Body of pancreas (tissue), 4 donors: Measurements from ENCODE around the gene IGFBP6. TPM values are rescaled to one million over a fixed set of nuclear protein-coding genes. Genes with fewer than 3 reads are reported as not detected.

Source experiments
- ATAC-seq: fragments of 150-250 bp; one replicate; pipeline ENCODE4 v1.9.1; 2016
- DNase-seq, 4 donors: peaks; one replicate each; pipeline ENCODE4 v3.0.0-alpha.2; 2019
- H3K27ac ChIP-seq, 4 donors: fragments of 200-600 bp; sonication (generic); 1 replicate in 3 of 4; 2 replicates in 1 of 4; pipeline versions ENCODE4 v1.5.1 to v1.6.1; 2016 to 2019; ENCODE audit warnings: mild to moderate bottlenecking in 1 of 4, mixed read lengths in 1 of 4, moderate library complexity in 1 of 4
- H3K27me3 ChIP-seq, 2 donors: fragments of 200-600 bp; sonication (generic); one replicate each; pipeline ENCODE4 v1.6.0; 2016; ENCODE audit warnings: mild to moderate bottlenecking in 1 of 2
- H3K36me3 ChIP-seq, 2 donors: fragments of 200-600 bp; sonication (generic); replicated peaks in 1 of 2; 2 replicates each; pipeline ENCODE4 v1.5.1; 2016; ENCODE audit warnings: low read depth in 2 of 2; ENCODE audit not compliant: insufficient read depth in 1 of 2
- H3K4me1 ChIP-seq: fragments of 200-600 bp; sonication (generic); one replicate; pipeline ENCODE4 v1.6.0; 2016
- H3K4me3 ChIP-seq, 2 donors: fragments of 200-600 bp; sonication (generic); 1 replicate in 1 of 2; 2 replicates in 1 of 2; pipeline ENCODE4 v1.5.1; 2016 to 2019
- H3K9me3 ChIP-seq, 3 donors: fragments of 200-600 bp; sonication (generic); 1 replicate in 2 of 3; 2 replicates in 1 of 3; pipeline ENCODE4 v1.5.1; 2016
- POLR2A ChIP-seq, 3 donors: fragments of 450-650 bp; IDR thresholded peaks; one replicate each; pipeline ENCODE4 v1.6.1; 2016; ENCODE audit warnings: antibody characterized with exemption in 3 of 3, mild to moderate bottlenecking in 2 of 3
- WGBS, 2 donors: methylation state at CpG; one replicate each; pipeline ENCODE4 v1.1.5; 2017; 5-methylcytosine and 5-hydroxymethylcytosine counted together
- intact Hi-C: fragments of 100-400 bp; cut with DNase I; formaldehyde crosslinking; loops from one replicate; pipeline ENCODE4 v1.15.1; 2023
- total RNA-seq, 2 donors: library from RNA; depleted of rRNA; stranded (reverse); fragments of >200 nt; gene quantifications; one replicate each; pipeline ENCODE4 v1.1.0, GENCODE V29; 2016
- TF ChIP-seq, protein P1 (sequence below), 7 experiments: fragments of 450-650 bp in 4 of 7; fragments of 200-600 bp in 3 of 7; sonication (generic) in 3 of 7; IDR thresholded peaks; one replicate each; pipeline ENCODE4 v1.5.1; 2016 to 2019; ENCODE audit warnings: antibody characterized with exemption in 7 of 7

Gene IGFBP6, protein sequence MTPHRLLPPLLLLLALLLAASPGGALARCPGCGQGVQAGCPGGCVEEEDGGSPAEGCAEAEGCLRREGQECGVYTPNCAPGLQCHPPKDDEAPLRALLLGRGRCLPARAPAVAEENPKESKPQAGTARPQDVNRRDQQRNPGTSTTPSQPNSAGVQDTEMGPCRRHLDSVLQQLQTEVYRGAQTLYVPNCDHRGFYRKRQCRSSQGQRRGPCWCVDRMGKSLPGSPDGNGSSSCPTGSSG
- 100 to 1,000 TPM; 154 to 204 TPM for total RNA-seq

GRCh38 chr12:53097564-53098353 lies at the start of gene IGFBP6:
TSS of gene IGFBP6 (plus strand) at chr12:53097667. CDS start at chr12:53097718, 51 bp downstream.
- DNase-seq = peak; percentile 46 to 74 (median 60)
- TF ChIP-seq POLR2A (IDR thresholded peaks at IDR 0.05) = peak; percentile 12 to 49 (median 33)
- TF ChIP-seq, protein P1, sequence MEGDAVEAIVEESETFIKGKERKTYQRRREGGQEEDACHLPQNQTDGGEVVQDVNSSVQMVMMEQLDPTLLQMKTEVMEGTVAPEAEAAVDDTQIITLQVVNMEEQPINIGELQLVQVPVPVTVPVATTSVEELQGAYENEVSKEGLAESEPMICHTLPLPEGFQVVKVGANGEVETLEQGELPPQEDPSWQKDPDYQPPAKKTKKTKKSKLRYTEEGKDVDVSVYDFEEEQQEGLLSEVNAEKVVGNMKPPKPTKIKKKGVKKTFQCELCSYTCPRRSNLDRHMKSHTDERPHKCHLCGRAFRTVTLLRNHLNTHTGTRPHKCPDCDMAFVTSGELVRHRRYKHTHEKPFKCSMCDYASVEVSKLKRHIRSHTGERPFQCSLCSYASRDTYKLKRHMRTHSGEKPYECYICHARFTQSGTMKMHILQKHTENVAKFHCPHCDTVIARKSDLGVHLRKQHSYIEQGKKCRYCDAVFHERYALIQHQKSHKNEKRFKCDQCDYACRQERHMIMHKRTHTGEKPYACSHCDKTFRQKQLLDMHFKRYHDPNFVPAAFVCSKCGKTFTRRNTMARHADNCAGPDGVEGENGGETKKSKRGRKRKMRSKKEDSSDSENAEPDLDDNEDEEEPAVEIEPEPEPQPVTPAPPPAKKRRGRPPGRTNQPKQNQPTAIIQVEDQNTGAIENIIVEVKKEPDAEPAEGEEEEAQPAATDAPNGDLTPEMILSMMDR (IDR thresholded peaks at IDR 0.05) = peak in 4 of 7 experiments; percentile 9 to 34 (median 22)
- Histone ChIP-seq H3K4me1 (peaks cover 37% of the 10 kb centered on the region), H3K27me3 (no peaks in the 10 kb centered on the region), H3K36me3 (no peaks in the 10 kb centered on the region), H3K4me3 (peak within 1 kb of the TSS; percentile 24 to 55), H3K27ac (peak within 1 kb of the TSS; percentile 25 to 68 (median 56)), H3K9me3 (no peaks in the 10 kb centered on the region)
- intact Hi-C loops = no loop called here
- peak; percentile 43 for ATAC-seq
- 2 to 3% methylated on average over 24 to 45 of the region's 51 CpGs for WGBS, 2 donors

DNA sequence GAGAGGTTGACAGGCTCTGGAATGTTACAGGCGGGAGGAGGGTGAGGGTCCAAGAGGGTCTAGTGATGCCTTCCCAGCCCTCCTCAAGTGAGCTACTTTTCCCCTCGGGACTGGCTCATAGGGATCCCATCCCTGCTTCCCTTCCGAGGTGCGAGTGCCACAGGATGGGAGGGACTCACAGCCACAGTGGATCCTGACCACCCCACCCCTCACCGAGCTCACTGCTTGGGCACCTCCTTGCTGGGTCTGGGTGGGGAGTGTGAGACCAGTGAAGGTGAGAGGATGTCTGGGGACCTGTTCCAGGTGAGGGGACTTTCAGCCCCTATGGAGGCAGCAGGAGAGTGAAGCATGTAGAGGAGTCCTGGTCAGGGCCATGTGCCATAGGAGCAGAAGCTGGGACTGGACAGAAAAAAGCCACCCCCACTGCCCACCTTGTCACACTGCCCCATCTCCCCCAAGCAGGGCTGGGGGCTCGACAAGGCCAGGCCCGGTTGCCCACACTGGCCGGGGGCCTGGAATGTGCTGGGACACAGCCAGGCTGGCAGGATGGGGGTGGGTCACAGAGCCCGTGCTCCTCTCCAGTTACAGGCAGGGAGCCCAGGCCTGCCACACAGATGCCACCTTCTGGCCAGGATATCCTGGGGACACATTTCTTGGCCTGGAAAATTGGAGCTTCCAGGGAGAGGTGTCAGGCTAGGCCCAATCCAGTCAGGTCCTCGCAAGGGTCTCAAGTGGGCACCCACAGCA lies 49.3 kb upstream of the IGFBP6 start:
- no peaks in the 10 kb centered on the region for H3K27me3 ChIP-seq
- ATAC-seq (peak; percentile 28), DNase-seq (peak; percentile 81 to 90 (median 86))
- H3K27ac ChIP-seq = peak overlapping the region; percentile 95 to 99 (median 98)
- H3K36me3 ChIP-seq = no peaks in the 10 kb centered on the region
- no peaks in the 10 kb centered on the region for H3K9me3 ChIP-seq
- intact Hi-C loops = no loop called here
- no peak overlapping the region for H3K4me3 ChIP-seq
- 0 to 28% methylated on average over 2 to 10 of the region's 10 CpGs for WGBS, 2 donors
- peak in 1 of 3 donors; percentile 38 for TF ChIP-seq POLR2A (IDR thresholded peaks at IDR 0.05)
- TF ChIP-seq, protein P1 (IDR thresholded peaks at IDR 0.05) = peak in 5 of 7 experiments; percentile 15 to 44 (median 40)
- H3K4me1 ChIP-seq = peaks cover 89% of the 10 kb centered on the region

- 18 to 19% methylated on average over 5 to 6 of the region's 6 CpGs for WGBS, 2 donors
- H3K4me1 ChIP-seq = peaks cover 92% of the 10 kb centered on the region
- peak overlapping the region; percentile 95 to 99 (median 98) for H3K27ac ChIP-seq
- no peak overlapping the region for H3K4me3 ChIP-seq
- no peaks in the 10 kb centered on the region for H3K27me3 ChIP-seq
- no peaks in the 10 kb centered on the region for H3K36me3 ChIP-seq
- intact Hi-C loops = no loop called here
- H3K9me3 ChIP-seq = no peaks in the 10 kb centered on the region
- peak; percentile 58 to 79 (median 71) for DNase-seq
- TF ChIP-seq POLR2A (IDR thresholded peaks at IDR 0.05) = no peak
- TF ChIP-seq, protein P1 (IDR thresholded peaks at IDR 0.05) = no peak
- ATAC-seq = no peak
Measured at GRCh38 chr12:53048780-53049401, 48.6 kb upstream of the IGFBP6 start.

GRCh38 chr12:53049571-53050318 lies 47.7 kb upstream of the IGFBP6 start, which contains the start of gene TNS2:
TSS of gene TNS2 (plus strand) at chr12:53050065. CDS start at chr12:53050186, 121 bp downstream.
- TF ChIP-seq, protein P1 (IDR thresholded peaks at IDR 0.05) = no peak
- TF ChIP-seq POLR2A (IDR thresholded peaks at IDR 0.05) = peak; percentile 53 to 81 (median 72)
- Histone ChIP-seq H3K27ac (peak within 1 kb of the TSS; percentile 95 to 99 (median 98)), H3K4me3 (peak within 1 kb of the TSS; percentile 14 to 34), H3K4me1 (peaks cover 91% of the 10 kb centered on the region), H3K27me3 (no peaks in the 10 kb centered on the region), H3K9me3 (no peaks in the 10 kb centered on the region), H3K36me3 (no peaks in the 10 kb centered on the region)
- peak; percentile 70 to 83 (median 78) for DNase-seq
- WGBS, 2 donors = 9 to 11% methylated on average over 10 to 20 of the region's 20 CpGs
- ATAC-seq = no peak
- intact Hi-C loops = no loop called here
